HEK293 (cell line): ENCODE data around the gene P2RX2.

Experiments used
- CTCF ChIA-PET: fragments of 350-600 bp; formaldehyde crosslinking; extraction: SDS; loops from one replicate; lab custom pipeline; 2021; ENCODE audit warnings: antibody characterized with exemption; lab: Yijun Ruan, JAX
- POLR2A ChIA-PET: fragments of 300-600 bp; formaldehyde crosslinking; extraction: SDS; loops from one replicate; lab custom pipeline; 2020; ENCODE audit warnings: antibody characterized with exemption, inconsistent platforms; lab: Yijun Ruan, JAX
- H3K27ac ChIP-seq: fragments of 200-500 bp; sonication (Bioruptor generic); 2 replicates; pipeline ENCODE4 v1.5.1; 2014; ENCODE audit warnings: low read depth, low read length, control low read depth, inconsistent platforms; ENCODE audit errors: extremely low read depth
- H3K36me3 ChIP-seq, 2 experiments: fragments of 200-500 bp in 1 of 2; sonication (Bioruptor generic) in 1 of 2; 1 replicate in 1 of 2; 2 replicates in 1 of 2; pipeline ENCODE4 v1.5.1; 2014 to 2017; ENCODE audit warnings: inconsistent platforms in 2 of 2, low read length in 2 of 2; ENCODE audit not compliant: control insufficient read depth in 2 of 2, insufficient read depth in 1 of 2
- H3K4me1 ChIP-seq: fragments of 200-500 bp; sonication (Bioruptor generic); 2 replicates; pipeline ENCODE4 v1.5.1; 2014; ENCODE audit warnings: mild to moderate bottlenecking, low read length, inconsistent platforms; ENCODE audit not compliant: control insufficient read depth, insufficient read depth
- H3K4me3 ChIP-seq: 2 replicates; pipeline ENCODE4 v1.5.1; 2011; ENCODE audit warnings: low read depth, mild to moderate bottlenecking, control low read depth, low read length, moderate library complexity
- H3K9me3 ChIP-seq: fragments of 200-500 bp; sonication (Bioruptor generic); 2 replicates; pipeline ENCODE4 v1.5.1; 2014; ENCODE audit warnings: low read depth, low read length, inconsistent platforms; ENCODE audit not compliant: control insufficient read depth, insufficient read depth
- KLF1 ChIP-seq: fragments of 450-650 bp; formaldehyde crosslinking; IDR thresholded peaks from 2 replicates; pipeline ENCODE4 v1.5.1; 2016; ENCODE audit warnings: missing biosample characterization, missing genetic modification characterization
- OVOL3 ChIP-seq: fragments of 450-650 bp; formaldehyde crosslinking; IDR thresholded peaks from 2 replicates; pipeline ENCODE4 v1.5.1; 2016; ENCODE audit warnings: missing biosample characterization, missing genetic modification characterization
- SETDB1 ChIP-seq: IDR thresholded peaks from one replicate; pipeline ENCODE4 v1.6.1; 2017; ENCODE audit warnings: mild to moderate bottlenecking, low read length, moderate library complexity, mixed read lengths; ENCODE audit not compliant: insufficient read length
- ZFP41 ChIP-seq: fragments of 450-650 bp; formaldehyde crosslinking; IDR thresholded peaks from 2 replicates; pipeline ENCODE4 v1.5.1; 2016; ENCODE audit warnings: missing biosample characterization, missing genetic modification characterization, borderline replicate concordance
- ZNF202 ChIP-seq: fragments of 450-650 bp; formaldehyde crosslinking; IDR thresholded peaks from 2 replicates; pipeline ENCODE4 v1.5.1; 2016; ENCODE audit warnings: missing biosample characterization, missing genetic modification characterization, borderline replicate concordance
- ZNF239 ChIP-seq: fragments of 450-650 bp; formaldehyde crosslinking; IDR thresholded peaks from 2 replicates; pipeline ENCODE4 v1.5.1; 2016; ENCODE audit warnings: missing biosample characterization, missing genetic modification characterization
- ZNF426 ChIP-seq: fragments of 450-650 bp; formaldehyde crosslinking; IDR thresholded peaks from 2 replicates; pipeline ENCODE4 v1.5.1; 2017; ENCODE audit warnings: missing biosample characterization, missing genetic modification characterization, mild to moderate bottlenecking, inconsistent platforms, moderate library complexity
- ZNF510 ChIP-seq: fragments of 450-650 bp; formaldehyde crosslinking; IDR thresholded peaks from 2 replicates; pipeline ENCODE4 v1.5.1; 2018; ENCODE audit warnings: mild to moderate bottlenecking, missing genetic modification characterization, missing biosample characterization; ENCODE audit not compliant: insufficient replicate concordance
- ZNF558 ChIP-seq: fragments of 450-650 bp; formaldehyde crosslinking; IDR thresholded peaks from 2 replicates; pipeline ENCODE4 v1.5.1; 2016; ENCODE audit warnings: missing biosample characterization, missing genetic modification characterization
- ZNF561 ChIP-seq: fragments of 450-650 bp; IDR thresholded peaks from 2 replicates; pipeline ENCODE4 v1.5.1; 2018; ENCODE audit warnings: missing biosample characterization, missing genetic modification characterization, borderline replicate concordance
- ZNF600 ChIP-seq: fragments of 450-650 bp; formaldehyde crosslinking; IDR thresholded peaks from 2 replicates; pipeline ENCODE4 v1.5.1; 2016; ENCODE audit warnings: missing biosample characterization, missing genetic modification characterization
- ZNF654 ChIP-seq: fragments of 450-650 bp; formaldehyde crosslinking; IDR thresholded peaks from 2 replicates; pipeline ENCODE4 v1.5.1; 2016; ENCODE audit warnings: low read depth, missing biosample characterization, missing genetic modification characterization
- TF ChIP-seq, protein P1 (sequence below): fragments of 450-650 bp; formaldehyde crosslinking; IDR thresholded peaks from 2 replicates; pipeline ENCODE4 v1.5.1; 2016; ENCODE audit warnings: missing biosample characterization, missing genetic modification characterization
- TF ChIP-seq, protein P2 (sequence below): fragments of 450-650 bp; formaldehyde crosslinking; IDR thresholded peaks from 2 replicates; pipeline ENCODE4; 2016; ENCODE audit warnings: missing biosample characterization, missing genetic modification characterization
- TF ChIP-seq, protein P3 (sequence below): fragments of 450-650 bp; formaldehyde crosslinking; IDR thresholded peaks from 2 replicates; pipeline ENCODE4 v1.5.1; 2016; ENCODE audit warnings: missing biosample characterization, missing genetic modification characterization, borderline replicate concordance
- TF ChIP-seq, protein P4 (sequence below): fragments of 450-650 bp; formaldehyde crosslinking; IDR thresholded peaks from 2 replicates; pipeline ENCODE4 v1.5.1; 2016; ENCODE audit warnings: missing biosample characterization, missing genetic modification characterization
- TF ChIP-seq, protein P5 (sequence below): fragments of 450-650 bp; formaldehyde crosslinking; IDR thresholded peaks from 2 replicates; pipeline ENCODE4 v1.5.1; 2016; ENCODE audit warnings: missing biosample characterization, missing genetic modification characterization, borderline replicate concordance

Gene P2RX2

GRCh38 chr12:132657004-132657727 lies 38.6 kb downstream of the P2RX2 start (continued):
- TF ChIP-seq ZNF558 (no peak), ZNF239 (no peak), ZNF510 (no peak), ZFP41 (tag by site-specific recombination) (no peak)
- TF ChIP-seq, protein P1, sequence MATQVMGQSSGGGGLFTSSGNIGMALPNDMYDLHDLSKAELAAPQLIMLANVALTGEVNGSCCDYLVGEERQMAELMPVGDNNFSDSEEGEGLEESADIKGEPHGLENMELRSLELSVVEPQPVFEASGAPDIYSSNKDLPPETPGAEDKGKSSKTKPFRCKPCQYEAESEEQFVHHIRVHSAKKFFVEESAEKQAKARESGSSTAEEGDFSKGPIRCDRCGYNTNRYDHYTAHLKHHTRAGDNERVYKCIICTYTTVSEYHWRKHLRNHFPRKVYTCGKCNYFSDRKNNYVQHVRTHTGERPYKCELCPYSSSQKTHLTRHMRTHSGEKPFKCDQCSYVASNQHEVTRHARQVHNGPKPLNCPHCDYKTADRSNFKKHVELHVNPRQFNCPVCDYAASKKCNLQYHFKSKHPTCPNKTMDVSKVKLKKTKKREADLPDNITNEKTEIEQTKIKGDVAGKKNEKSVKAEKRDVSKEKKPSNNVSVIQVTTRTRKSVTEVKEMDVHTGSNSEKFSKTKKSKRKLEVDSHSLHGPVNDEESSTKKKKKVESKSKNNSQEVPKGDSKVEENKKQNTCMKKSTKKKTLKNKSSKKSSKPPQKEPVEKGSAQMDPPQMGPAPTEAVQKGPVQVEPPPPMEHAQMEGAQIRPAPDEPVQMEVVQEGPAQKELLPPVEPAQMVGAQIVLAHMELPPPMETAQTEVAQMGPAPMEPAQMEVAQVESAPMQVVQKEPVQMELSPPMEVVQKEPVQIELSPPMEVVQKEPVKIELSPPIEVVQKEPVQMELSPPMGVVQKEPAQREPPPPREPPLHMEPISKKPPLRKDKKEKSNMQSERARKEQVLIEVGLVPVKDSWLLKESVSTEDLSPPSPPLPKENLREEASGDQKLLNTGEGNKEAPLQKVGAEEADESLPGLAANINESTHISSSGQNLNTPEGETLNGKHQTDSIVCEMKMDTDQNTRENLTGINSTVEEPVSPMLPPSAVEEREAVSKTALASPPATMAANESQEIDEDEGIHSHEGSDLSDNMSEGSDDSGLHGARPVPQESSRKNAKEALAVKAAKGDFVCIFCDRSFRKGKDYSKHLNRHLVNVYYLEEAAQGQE (tag by site-specific recombination): no peak
- TF ChIP-seq, all 188 proteins: peak for 0

DNA sequence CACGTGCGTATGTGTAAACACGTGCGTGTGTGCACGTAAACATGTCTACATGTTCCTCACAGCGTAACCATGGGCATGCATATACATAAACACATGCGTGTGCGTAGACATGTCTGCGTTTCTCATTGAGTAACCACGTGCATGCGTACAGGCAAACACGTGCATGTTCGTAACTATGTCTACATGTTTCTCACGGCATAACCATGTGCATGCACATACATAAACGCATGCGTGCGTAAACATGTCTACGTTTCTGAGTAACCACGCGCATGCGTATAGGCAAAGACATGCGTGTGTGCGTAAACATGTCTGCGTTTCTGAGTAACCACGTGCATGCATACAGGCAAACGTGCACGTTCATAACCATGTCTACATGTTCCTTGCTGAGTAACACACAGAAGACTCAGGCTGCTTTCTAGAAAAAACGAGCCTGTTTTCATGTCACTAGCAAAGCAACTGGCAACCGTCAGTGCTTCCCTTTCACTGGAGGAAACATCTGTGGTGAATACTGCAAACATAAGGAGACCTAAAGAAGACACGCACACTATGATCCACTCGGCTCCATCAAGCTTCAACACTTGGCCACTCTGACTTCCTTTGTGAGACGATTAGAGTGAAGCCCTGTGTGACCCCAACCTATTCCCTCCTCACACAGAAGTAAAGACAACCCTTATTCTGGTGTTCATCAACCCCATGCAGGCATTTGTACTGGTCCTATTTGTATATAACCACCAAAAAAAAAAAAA lies 39.7 kb downstream of the P2RX2 start:
- Histone ChIP-seq H3K4me3 (no peak overlapping the region), H3K4me1 (no peaks in the 10 kb centered on the region), H3K27ac (no peak overlapping the region), H3K9me3 (no peaks in the 10 kb centered on the region), H3K36me3 (peaks cover 59 to 98% of the 10 kb centered on the region in 2 experiments)
- ChIA-PET CTCF (interaction anchor here (1.6 kb wide), 1 partner anchor 20 kb away, joined by 5 read pairs; no protein-coding TSS in a partner anchor), POLR2A (interaction anchor here (0.6 kb wide), 1 partner anchor 97 kb away, joined by 3 read pairs; no protein-coding TSS in a partner anchor)
- no peak for TF ChIP-seq ZNF600 (tag by site-specific recombination)
- TF ChIP-seq ZNF654: no peak
- no peak for TF ChIP-seq OVOL3 (tag by site-specific recombination)
- TF ChIP-seq, protein P2, sequence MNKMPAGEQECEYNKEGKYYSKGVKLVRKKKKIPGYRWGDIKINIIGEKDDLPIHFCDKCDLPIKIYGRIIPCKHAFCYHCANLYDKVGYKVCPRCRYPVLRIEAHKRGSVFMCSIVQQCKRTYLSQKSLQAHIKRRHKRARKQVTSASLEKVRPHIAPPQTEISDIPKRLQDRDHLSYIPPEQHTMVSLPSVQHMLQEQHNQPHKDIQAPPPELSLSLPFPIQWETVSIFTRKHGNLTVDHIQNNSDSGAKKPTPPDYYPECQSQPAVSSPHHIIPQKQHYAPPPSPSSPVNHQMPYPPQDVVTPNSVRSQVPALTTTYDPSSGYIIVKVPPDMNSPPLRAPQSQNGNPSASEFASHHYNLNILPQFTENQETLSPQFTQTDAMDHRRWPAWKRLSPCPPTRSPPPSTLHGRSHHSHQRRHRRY (tag by site-specific recombination): no peak
- TF ChIP-seq ZNF561 (tag by site-specific recombination): no peak
- no peak for TF ChIP-seq ZNF202 (tag by site-specific recombination)
- TF ChIP-seq ZNF426: no peak
- TF ChIP-seq, protein P3, sequence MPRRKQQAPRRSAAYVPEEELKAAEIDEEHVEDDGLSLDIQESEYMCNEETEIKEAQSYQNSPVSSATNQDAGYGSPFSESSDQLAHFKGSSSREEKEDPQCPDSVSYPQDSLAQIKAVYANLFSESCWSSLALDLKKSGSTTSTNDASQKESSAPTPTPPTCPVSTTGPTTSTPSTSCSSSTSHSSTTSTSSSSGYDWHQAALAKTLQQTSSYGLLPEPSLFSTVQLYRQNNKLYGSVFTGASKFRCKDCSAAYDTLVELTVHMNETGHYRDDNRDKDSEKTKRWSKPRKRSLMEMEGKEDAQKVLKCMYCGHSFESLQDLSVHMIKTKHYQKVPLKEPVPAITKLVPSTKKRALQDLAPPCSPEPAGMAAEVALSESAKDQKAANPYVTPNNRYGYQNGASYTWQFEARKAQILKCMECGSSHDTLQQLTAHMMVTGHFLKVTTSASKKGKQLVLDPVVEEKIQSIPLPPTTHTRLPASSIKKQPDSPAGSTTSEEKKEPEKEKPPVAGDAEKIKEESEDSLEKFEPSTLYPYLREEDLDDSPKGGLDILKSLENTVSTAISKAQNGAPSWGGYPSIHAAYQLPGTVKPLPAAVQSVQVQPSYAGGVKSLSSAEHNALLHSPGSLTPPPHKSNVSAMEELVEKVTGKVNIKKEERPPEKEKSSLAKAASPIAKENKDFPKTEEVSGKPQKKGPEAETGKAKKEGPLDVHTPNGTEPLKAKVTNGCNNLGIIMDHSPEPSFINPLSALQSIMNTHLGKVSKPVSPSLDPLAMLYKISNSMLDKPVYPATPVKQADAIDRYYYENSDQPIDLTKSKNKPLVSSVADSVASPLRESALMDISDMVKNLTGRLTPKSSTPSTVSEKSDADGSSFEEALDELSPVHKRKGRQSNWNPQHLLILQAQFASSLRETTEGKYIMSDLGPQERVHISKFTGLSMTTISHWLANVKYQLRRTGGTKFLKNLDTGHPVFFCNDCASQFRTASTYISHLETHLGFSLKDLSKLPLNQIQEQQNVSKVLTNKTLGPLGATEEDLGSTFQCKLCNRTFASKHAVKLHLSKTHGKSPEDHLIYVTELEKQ (tag by site-specific recombination): no peak
- TF ChIP-seq, protein P4, sequence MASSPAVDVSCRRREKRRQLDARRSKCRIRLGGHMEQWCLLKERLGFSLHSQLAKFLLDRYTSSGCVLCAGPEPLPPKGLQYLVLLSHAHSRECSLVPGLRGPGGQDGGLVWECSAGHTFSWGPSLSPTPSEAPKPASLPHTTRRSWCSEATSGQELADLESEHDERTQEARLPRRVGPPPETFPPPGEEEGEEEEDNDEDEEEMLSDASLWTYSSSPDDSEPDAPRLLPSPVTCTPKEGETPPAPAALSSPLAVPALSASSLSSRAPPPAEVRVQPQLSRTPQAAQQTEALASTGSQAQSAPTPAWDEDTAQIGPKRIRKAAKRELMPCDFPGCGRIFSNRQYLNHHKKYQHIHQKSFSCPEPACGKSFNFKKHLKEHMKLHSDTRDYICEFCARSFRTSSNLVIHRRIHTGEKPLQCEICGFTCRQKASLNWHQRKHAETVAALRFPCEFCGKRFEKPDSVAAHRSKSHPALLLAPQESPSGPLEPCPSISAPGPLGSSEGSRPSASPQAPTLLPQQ (tag by site-specific recombination): no peak
- TF ChIP-seq KLF1: no peak
- no peak for TF ChIP-seq SETDB1
- TF ChIP-seq, protein P5, sequence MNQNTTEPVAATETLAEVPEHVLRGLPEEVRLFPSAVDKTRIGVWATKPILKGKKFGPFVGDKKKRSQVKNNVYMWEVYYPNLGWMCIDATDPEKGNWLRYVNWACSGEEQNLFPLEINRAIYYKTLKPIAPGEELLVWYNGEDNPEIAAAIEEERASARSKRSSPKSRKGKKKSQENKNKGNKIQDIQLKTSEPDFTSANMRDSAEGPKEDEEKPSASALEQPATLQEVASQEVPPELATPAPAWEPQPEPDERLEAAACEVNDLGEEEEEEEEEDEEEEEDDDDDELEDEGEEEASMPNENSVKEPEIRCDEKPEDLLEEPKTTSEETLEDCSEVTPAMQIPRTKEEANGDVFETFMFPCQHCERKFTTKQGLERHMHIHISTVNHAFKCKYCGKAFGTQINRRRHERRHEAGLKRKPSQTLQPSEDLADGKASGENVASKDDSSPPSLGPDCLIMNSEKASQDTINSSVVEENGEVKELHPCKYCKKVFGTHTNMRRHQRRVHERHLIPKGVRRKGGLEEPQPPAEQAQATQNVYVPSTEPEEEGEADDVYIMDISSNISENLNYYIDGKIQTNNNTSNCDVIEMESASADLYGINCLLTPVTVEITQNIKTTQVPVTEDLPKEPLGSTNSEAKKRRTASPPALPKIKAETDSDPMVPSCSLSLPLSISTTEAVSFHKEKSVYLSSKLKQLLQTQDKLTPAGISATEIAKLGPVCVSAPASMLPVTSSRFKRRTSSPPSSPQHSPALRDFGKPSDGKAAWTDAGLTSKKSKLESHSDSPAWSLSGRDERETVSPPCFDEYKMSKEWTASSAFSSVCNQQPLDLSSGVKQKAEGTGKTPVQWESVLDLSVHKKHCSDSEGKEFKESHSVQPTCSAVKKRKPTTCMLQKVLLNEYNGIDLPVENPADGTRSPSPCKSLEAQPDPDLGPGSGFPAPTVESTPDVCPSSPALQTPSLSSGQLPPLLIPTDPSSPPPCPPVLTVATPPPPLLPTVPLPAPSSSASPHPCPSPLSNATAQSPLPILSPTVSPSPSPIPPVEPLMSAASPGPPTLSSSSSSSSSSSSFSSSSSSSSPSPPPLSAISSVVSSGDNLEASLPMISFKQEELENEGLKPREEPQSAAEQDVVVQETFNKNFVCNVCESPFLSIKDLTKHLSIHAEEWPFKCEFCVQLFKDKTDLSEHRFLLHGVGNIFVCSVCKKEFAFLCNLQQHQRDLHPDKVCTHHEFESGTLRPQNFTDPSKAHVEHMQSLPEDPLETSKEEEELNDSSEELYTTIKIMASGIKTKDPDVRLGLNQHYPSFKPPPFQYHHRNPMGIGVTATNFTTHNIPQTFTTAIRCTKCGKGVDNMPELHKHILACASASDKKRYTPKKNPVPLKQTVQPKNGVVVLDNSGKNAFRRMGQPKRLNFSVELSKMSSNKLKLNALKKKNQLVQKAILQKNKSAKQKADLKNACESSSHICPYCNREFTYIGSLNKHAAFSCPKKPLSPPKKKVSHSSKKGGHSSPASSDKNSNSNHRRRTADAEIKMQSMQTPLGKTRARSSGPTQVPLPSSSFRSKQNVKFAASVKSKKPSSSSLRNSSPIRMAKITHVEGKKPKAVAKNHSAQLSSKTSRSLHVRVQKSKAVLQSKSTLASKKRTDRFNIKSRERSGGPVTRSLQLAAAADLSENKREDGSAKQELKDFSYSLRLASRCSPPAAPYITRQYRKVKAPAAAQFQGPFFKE (tag by site-specific recombination): no peak
